Measurements from ENCODE around the gene RBKS.

RBKS gene

DNA sequence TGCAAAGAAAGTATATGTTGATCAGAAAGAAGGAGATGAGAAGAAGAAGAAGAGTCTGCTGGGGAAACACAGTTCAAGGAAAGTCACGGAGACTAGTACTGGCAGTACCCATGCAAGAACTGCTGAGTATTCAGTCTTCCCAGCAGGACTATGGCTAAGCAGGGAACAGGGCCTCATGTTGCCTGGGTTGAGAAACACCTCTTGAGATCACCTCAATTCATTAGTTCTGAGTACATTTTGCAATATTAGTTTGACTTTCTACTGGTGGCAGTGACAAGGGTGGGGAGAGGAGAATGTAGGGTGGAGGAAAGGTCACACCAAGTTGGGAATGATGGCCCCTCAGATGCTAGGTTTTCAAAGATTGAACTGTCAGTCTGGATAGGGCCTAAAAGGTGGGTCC is 68.1 kb downstream of the RBKS start:
- H3K9ac ChIP-seq (ENCODE audit: low read length) = no peak overlapping the region
- no peaks in the 10 kb centered on the region for H3K36me3 ChIP-seq (ENCODE audit: control insufficient read depth, insufficient read depth, low read length)
- no peaks in the 10 kb centered on the region for H3K9me3 ChIP-seq (ENCODE audit: control insufficient read depth, low read length)
- H3K27me3 ChIP-seq (ENCODE audit: control insufficient read depth, insufficient read depth, low read length) = no peaks in the 10 kb centered on the region
- no peak overlapping the region for H3K4me3 ChIP-seq (ENCODE audit: low read length)
- no peaks in the 10 kb centered on the region for H3K4me1 ChIP-seq (ENCODE audit: control insufficient read depth, insufficient read depth, low read length)

DNA sequence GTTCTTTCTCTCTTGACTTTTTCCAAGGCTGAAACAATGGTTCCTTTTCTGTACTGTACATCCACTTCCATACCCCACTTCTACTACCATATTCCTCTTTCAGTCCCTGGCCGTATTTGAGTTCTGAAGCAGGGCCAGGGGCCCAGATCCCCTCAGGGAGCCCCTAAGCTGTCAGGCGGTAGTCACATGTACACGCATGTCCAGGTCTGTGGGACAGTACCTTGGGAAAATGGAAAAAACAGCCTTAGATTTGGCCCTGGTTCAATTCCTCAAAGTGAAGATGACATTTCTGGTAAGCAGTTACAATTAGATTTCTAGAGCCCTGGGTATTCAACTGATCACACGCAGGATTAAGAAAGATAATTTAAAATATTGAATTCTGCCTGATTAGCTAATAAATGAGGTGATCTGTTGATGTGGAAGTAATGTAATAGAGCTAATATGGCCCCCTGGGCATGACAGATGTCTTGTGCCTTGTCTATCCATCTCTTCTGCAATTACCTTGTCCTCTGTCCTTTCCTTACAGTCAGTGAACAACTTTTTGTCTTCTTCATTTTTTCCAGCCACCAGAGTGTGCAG is 74.2 kb downstream of the RBKS start:
- Histone ChIP-seq H3K4me1 (ENCODE audit: control insufficient read depth, insufficient read depth, low read length) (no peaks in the 10 kb centered on the region), H3K4me3 (ENCODE audit: low read length) (no peak overlapping the region), H3K9ac (ENCODE audit: low read length) (no peak overlapping the region), H3K36me3 (ENCODE audit: control insufficient read depth, insufficient read depth, low read length) (no peaks in the 10 kb centered on the region), H3K27me3 (ENCODE audit: control insufficient read depth, insufficient read depth, low read length) (no peaks in the 10 kb centered on the region), H3K9me3 (ENCODE audit: control insufficient read depth, low read length) (no peaks in the 10 kb centered on the region)

DNA sequence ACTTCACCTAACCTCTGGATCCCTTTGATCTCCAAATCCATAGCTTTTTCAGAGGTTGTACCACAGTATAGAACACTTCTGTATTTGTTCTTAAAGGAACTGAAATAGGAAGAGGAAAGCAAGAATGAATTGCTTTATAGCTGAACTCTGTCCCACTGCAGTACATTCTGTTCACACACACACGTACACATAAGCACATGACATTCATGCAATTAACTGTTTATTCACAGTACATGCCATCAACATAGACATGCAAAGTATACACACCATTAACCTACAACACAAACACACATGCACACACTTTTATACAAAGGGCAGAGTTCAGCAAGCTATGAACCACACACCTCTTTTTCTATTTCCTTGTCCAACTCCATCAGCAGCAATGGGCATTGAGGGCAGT is 75.4 kb downstream of the RBKS start:
- Histone ChIP-seq H3K4me3 (ENCODE audit: low read length) (no peak overlapping the region), H3K9me3 (ENCODE audit: control insufficient read depth, low read length) (no peaks in the 10 kb centered on the region), H3K27me3 (ENCODE audit: control insufficient read depth, insufficient read depth, low read length) (no peaks in the 10 kb centered on the region), H3K36me3 (ENCODE audit: control insufficient read depth, insufficient read depth, low read length) (no peaks in the 10 kb centered on the region), H3K4me1 (ENCODE audit: control insufficient read depth, insufficient read depth, low read length) (no peaks in the 10 kb centered on the region), H3K9ac (ENCODE audit: low read length) (no peak overlapping the region)

DNA sequence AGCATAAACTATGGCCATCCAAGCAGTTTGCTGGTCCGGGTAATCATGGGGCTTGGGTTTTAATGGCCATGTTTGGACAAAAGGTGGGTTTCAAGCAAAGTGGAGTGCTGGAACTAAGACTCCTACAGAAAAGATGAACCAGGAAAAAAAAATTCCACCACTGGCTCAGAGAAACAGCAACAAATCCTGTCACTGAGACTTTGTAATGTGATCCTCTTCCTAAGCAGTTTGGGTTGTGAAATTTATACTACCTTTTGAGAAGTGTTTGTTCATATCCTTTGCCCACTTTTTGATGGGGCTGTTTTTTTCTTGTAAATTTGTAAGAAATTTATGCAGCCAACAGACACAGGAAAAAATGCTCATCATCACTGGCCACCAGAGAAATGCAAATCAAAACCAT is 78.4 kb downstream of the RBKS start:
- H3K27me3 ChIP-seq (ENCODE audit: control insufficient read depth, insufficient read depth, low read length) = no peaks in the 10 kb centered on the region
- no peaks in the 10 kb centered on the region for H3K36me3 ChIP-seq (ENCODE audit: control insufficient read depth, insufficient read depth, low read length)
- H3K4me3 ChIP-seq (ENCODE audit: low read length) = no peak overlapping the region
- H3K4me1 ChIP-seq (ENCODE audit: control insufficient read depth, insufficient read depth, low read length) = peaks cover 15% of the 10 kb centered on the region
- H3K9me3 ChIP-seq (ENCODE audit: control insufficient read depth, low read length) = no peaks in the 10 kb centered on the region
- no peak overlapping the region for H3K9ac ChIP-seq (ENCODE audit: low read length)

DNA sequence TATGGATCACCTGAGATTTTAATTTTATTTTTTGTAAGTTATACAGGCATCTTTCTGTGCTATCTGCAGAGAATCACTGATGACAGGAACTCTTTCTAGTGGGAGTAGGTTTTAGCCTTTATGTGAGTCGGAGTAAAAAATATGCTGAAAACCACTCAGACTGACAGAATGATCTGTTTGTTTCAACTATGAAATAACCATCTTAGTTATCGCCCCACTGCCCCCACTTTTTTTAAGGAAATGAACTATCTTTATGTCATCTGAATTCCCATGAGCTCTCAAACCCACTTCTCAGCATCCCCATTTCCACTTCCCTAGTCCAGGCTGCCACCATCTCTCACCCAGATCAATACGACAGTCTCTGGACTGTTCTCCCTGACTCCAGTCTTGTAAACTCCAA is 79.7 kb downstream of the RBKS start:
- H3K4me1 ChIP-seq (ENCODE audit: control insufficient read depth, insufficient read depth, low read length) = peaks cover 19% of the 10 kb centered on the region
- H3K9ac ChIP-seq (ENCODE audit: low read length) = no peak overlapping the region
- H3K36me3 ChIP-seq (ENCODE audit: control insufficient read depth, insufficient read depth, low read length) = no peaks in the 10 kb centered on the region
- no peaks in the 10 kb centered on the region for H3K27me3 ChIP-seq (ENCODE audit: control insufficient read depth, insufficient read depth, low read length)
- no peaks in the 10 kb centered on the region for H3K9me3 ChIP-seq (ENCODE audit: control insufficient read depth, low read length)
- H3K4me3 ChIP-seq (ENCODE audit: low read length) = no peak overlapping the region

DNA sequence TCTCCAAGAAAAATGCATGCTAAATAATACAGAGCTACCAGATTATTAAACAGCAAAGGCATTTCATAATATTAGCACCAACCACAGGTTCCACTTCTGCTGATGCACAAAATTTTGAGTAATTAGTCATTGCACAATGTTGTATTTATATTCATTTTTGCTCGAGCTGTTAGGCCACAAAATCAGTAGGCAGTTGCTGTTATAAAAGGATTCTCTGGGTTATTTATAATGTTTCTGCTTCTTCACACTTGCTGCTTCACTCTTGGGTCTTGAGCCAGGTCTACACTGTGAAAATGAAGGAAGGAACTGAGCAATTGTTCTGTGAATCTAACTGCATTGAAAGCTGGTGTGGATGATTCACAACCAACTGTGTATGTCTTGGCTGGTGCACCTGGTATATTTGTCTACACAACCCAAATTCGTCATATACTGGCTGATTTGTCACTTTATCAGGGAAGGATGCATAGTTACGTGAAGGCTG is 80.4 kb downstream of the RBKS start:
- Histone ChIP-seq H3K4me1 (ENCODE audit: control insufficient read depth, insufficient read depth, low read length) (peaks cover 19% of the 10 kb centered on the region), H3K9ac (ENCODE audit: low read length) (no peak overlapping the region), H3K36me3 (ENCODE audit: control insufficient read depth, insufficient read depth, low read length) (no peaks in the 10 kb centered on the region), H3K27me3 (ENCODE audit: control insufficient read depth, insufficient read depth, low read length) (no peaks in the 10 kb centered on the region), H3K4me3 (ENCODE audit: low read length) (no peak overlapping the region), H3K9me3 (ENCODE audit: control insufficient read depth, low read length) (no peaks in the 10 kb centered on the region)

DNA sequence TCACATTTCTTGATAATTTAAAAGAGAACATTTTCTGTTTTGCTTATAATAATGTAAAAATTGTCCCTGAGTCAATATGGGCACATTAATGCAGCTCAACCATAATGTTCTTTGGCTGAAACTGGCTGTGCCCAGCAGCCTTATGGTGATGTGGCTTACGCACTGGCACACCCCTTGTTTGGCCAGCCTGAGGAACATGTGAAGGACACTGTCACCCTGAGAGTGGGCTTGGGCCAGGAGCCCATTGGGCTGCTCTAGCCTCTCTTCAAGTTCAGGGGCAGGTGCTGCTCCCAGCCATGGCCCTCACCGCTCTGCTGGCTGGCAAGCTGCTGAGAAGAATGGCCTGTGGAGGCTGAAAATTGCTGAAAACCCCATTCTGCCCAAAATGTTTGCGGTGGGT is 81.2 kb downstream of the RBKS start:
- Histone ChIP-seq H3K9ac (ENCODE audit: low read length) (no peak overlapping the region), H3K4me3 (ENCODE audit: low read length) (no peak overlapping the region), H3K36me3 (ENCODE audit: control insufficient read depth, insufficient read depth, low read length) (no peaks in the 10 kb centered on the region), H3K4me1 (ENCODE audit: control insufficient read depth, insufficient read depth, low read length) (peaks cover 19% of the 10 kb centered on the region), H3K27me3 (ENCODE audit: control insufficient read depth, insufficient read depth, low read length) (no peaks in the 10 kb centered on the region), H3K9me3 (ENCODE audit: control insufficient read depth, low read length) (no peaks in the 10 kb centered on the region)

DNA sequence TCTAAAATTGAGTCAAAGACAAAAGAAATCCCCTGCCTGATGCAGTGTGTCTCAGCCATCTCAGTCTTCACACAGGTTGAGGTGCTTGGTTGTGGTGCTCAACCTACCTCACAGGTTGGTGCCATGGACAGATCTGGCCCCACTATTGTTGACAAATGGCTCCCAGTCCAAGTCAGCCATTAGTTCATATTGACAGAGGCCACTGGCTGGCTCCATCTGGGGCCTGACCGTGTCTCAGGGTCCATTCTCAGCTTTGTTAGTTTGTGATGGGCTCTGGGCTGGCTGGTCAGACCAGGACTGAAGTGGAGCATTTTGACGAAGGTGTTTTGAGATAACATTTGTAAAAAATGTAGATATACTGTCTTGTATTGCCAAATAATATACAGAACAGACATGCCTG is 81.8 kb downstream of the RBKS start:
- Histone ChIP-seq H3K4me3 (ENCODE audit: low read length) (no peak overlapping the region), H3K4me1 (ENCODE audit: control insufficient read depth, insufficient read depth, low read length) (peaks cover 19% of the 10 kb centered on the region), H3K9me3 (ENCODE audit: control insufficient read depth, low read length) (no peaks in the 10 kb centered on the region), H3K27me3 (ENCODE audit: control insufficient read depth, insufficient read depth, low read length) (no peaks in the 10 kb centered on the region), H3K9ac (ENCODE audit: low read length) (no peak overlapping the region), H3K36me3 (ENCODE audit: control insufficient read depth, insufficient read depth, low read length) (no peaks in the 10 kb centered on the region)

DNA sequence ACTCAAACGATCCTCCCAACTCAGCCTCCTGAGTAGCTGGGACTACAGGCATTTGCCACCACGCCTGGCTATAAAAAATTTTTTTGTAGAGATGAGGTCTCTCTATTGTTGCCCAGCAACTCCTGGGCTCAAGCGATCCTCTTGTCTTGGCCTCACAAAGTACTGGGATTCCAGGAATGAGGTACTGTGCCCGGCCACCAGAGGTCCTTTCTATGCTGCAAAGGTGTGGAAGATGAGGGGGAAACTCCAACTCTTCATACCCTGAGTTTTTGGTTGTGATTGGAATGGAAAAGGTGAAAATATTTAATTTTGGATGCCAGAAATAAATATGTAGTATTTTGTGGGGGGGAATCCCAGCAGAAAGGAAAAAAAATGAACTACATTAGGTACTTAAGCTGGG is 82.7 kb downstream of the RBKS start:
- Histone ChIP-seq H3K36me3 (ENCODE audit: control insufficient read depth, insufficient read depth, low read length) (no peaks in the 10 kb centered on the region), H3K4me1 (ENCODE audit: control insufficient read depth, insufficient read depth, low read length) (peaks cover 19% of the 10 kb centered on the region), H3K9me3 (ENCODE audit: control insufficient read depth, low read length) (no peaks in the 10 kb centered on the region), H3K9ac (ENCODE audit: low read length) (no peak overlapping the region), H3K4me3 (ENCODE audit: low read length) (no peak overlapping the region), H3K27me3 (ENCODE audit: control insufficient read depth, insufficient read depth, low read length) (no peaks in the 10 kb centered on the region)

DNA sequence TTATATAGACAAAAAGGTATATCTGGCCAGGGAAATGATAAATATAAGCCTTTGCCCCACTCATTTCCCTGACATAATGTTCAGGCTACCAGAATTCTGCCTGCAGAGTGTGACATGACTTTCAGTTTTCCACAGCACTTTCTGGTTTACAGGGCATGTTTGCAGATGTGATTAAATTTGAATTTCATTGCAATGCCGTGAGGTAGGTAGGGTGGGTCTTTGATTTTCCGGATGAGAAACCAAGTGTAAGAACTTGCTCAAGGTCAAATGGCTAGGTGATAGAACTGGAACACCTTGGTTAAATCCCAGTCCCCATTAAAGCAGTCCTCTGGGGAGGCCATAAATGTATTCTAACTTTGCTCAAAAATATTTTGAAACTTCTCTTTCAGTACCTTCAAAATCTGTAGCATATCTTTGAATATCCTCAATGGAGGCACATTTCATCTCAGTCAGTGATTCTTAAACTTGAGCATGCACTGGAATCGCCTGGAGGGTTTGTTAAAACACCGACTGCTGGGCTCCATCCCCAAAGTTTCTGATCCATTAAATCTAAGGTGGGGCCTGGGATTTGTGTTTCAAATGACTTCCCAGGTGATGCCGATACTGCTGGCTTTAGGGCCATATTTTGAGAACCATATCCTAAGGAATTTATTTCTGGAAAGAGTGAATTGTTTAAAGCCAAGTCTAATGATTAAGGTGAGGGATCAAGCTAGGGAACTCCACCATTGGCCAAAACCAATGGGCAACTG is 83.7 kb downstream of the RBKS start:
- Histone ChIP-seq H3K4me3 (ENCODE audit: low read length) (no peak overlapping the region), H3K9ac (ENCODE audit: low read length) (no peak overlapping the region), H3K9me3 (ENCODE audit: control insufficient read depth, low read length) (no peaks in the 10 kb centered on the region), H3K4me1 (ENCODE audit: control insufficient read depth, insufficient read depth, low read length) (peaks cover 19% of the 10 kb centered on the region), H3K27me3 (ENCODE audit: control insufficient read depth, insufficient read depth, low read length) (no peaks in the 10 kb centered on the region), H3K36me3 (ENCODE audit: control insufficient read depth, insufficient read depth, low read length) (no peaks in the 10 kb centered on the region)

DNA sequence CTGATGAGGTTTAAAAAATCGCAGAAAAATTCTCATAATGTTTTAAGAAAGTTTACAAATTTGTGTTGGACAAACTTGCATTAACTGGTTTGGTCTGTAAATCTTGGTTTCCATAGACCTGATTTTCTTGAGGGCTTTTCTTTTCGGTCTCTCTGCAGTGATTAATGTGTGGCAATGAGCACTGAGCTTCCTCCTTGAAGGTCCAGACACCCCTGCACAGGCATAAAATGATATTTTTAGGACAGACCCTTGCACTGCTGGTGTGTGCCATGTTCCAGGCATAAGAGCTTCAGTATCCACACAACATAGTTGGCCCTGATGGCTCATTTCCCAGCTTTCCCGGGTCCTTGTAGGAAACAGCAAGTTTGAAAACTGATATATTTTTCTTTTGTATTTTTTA is 85.0 kb downstream of the RBKS start:
- Histone ChIP-seq H3K4me1 (ENCODE audit: control insufficient read depth, insufficient read depth, low read length) (peaks cover 19% of the 10 kb centered on the region), H3K4me3 (ENCODE audit: low read length) (no peak overlapping the region), H3K9ac (ENCODE audit: low read length) (no peak overlapping the region), H3K27me3 (ENCODE audit: control insufficient read depth, insufficient read depth, low read length) (no peaks in the 10 kb centered on the region), H3K9me3 (ENCODE audit: control insufficient read depth, low read length) (no peaks in the 10 kb centered on the region), H3K36me3 (ENCODE audit: control insufficient read depth, insufficient read depth, low read length) (no peaks in the 10 kb centered on the region)

DNA sequence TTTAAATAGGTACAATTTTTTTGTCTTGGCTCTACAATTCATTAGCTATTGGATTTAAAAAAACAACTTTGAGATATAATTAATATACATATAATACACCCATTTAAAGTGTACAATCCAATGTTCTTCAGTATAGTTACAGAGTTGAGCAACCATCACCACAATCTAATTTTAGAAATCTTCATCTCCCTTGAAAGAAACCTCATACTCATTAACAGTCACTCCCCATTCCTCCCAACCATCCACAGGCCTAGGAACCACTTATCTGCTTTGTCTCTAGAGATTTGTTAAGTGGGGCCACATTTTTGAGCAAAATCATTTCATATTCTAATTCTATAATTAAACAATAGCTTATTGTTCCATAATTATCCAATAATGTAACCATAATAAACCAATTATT is 86.0 kb downstream of the RBKS start:
- Histone ChIP-seq H3K27me3 (ENCODE audit: control insufficient read depth, insufficient read depth, low read length) (no peaks in the 10 kb centered on the region), H3K4me3 (ENCODE audit: low read length) (no peak overlapping the region), H3K9ac (ENCODE audit: low read length) (no peak overlapping the region), H3K9me3 (ENCODE audit: control insufficient read depth, low read length) (no peaks in the 10 kb centered on the region), H3K4me1 (ENCODE audit: control insufficient read depth, insufficient read depth, low read length) (peaks cover 18% of the 10 kb centered on the region), H3K36me3 (ENCODE audit: control insufficient read depth, insufficient read depth, low read length) (no peaks in the 10 kb centered on the region)

Data from mucosa of stomach (tissue), 1 donor.